Left lung (tissue), 10 donors: Measurements from ENCODE around the gene MT1E. TPM values are rescaled to one million over a fixed set of nuclear protein-coding genes. Genes with fewer than 3 reads are reported as not detected.
A peak's percentile ranks its signal among the peaks of the same experiment; 100 is the strongest.
"Not testable (repeated sequence)": the region's sequence is repeated elsewhere in the genome, so short reads cannot be mapped to it uniquely, and the experiment has no call there.

Experiments used
- ATAC-seq: fragments of 200-7000 bp; cut with Tn5 transposase; one replicate; pipeline ENCODE4 v1.9.1; 2020; ENCODE audit warnings: moderate library complexity
- DNase-seq, 4 donors: peaks; one replicate each; pipeline ENCODE4 v3.0.0-alpha.2; 2013 to 2020
- H3K27ac ChIP-seq, 2 donors: fragments of 200-600 bp; sonication (generic) in 1 of 2; one replicate each; pipeline versions ENCODE4 v1.5.0 to v1.8.0; 2020 to 2021
- H3K27me3 ChIP-seq, 2 donors: fragments of 200-600 bp; sonication (generic) in 1 of 2; one replicate each; pipeline versions ENCODE4 v1.5.0 to v1.8.0; 2020 to 2021
- H3K36me3 ChIP-seq, 2 donors: fragments of 200-600 bp; sonication (generic) in 1 of 2; one replicate each; pipeline versions ENCODE4 v1.5.0 to v1.8.0; 2020 to 2021
- H3K4me1 ChIP-seq, 2 donors: fragments of 200-600 bp; one replicate each; pipeline ENCODE4 v1.8.0; 2021
- H3K4me3 ChIP-seq, 2 donors: fragments of 200-600 bp; sonication (generic) in 1 of 2; one replicate each; pipeline versions ENCODE4 v1.5.0 to v1.8.0; 2020 to 2021; ENCODE audit warnings: mild to moderate bottlenecking in 1 of 2
- H3K9me3 ChIP-seq, 2 donors: fragments of 200-600 bp; sonication (generic) in 1 of 2; one replicate each; pipeline versions ENCODE4 v1.5.0 to v1.8.0; 2020 to 2021
- CTCF ChIP-seq, 2 donors: fragments of 200-600 bp; sonication (generic) in 1 of 2; IDR thresholded peaks; one replicate each; pipeline versions ENCODE4 v1.5.0 to v1.8.0; 2021; ENCODE audit warnings: antibody characterized with exemption in 2 of 2
- intact Hi-C, 2 donors: fragments of 100-400 bp; cut with DNase I; formaldehyde crosslinking; loops; one replicate each; pipeline versions ENCODE4 v1.11.2 to v1.14.2; 2022
- polyA plus RNA-seq, 6 donors: library from polyadenylated mRNA; unstranded; fragments of 120-200 nt; gene quantifications; one replicate each; pipeline ENCODE4 v1.2.1, GENCODE V29; 2013; ENCODE audit not compliant: insufficient read length in 6 of 6
- total RNA-seq, 2 donors: library from RNA; stranded (reverse); fragmentation: NEBNext Ultra II Directional; extraction: Animal tissue kit (Norgen Biotek cat#: 25700); gene quantifications; one replicate each; pipeline ENCODE4 v1.2.1, GENCODE V29; 2021
- donor health status: DM: no; HTN: yes; CAD: no.
- donor health status: DM: no; HTN: no; CAD: no.

MT1E gene
- total and polyA plus RNA-seq, 8 donors, result 9.0 to 262 (median 12.7) TPM

- Histone ChIP-seq H3K4me3 (no peak overlapping the region), H3K4me1 (peaks cover 0 to 11% of the 10 kb centered on the region in 2 donors), H3K9me3 (no peaks in the 10 kb centered on the region), H3K27me3 (peaks cover 28 to 88% of the 10 kb centered on the region in 2 donors), H3K36me3 (no peaks in the 10 kb centered on the region), H3K27ac (no peak overlapping the region)
- no peak for TF ChIP-seq CTCF (IDR thresholded peaks at IDR 0.05)
- intact Hi-C loops, result no loop called here
- DNase-seq (no peak), ATAC-seq (no peak)
These were observed 47.4 kb downstream of the MT1E start for GRCh38 chr16:56672761-56673536.

DNA sequence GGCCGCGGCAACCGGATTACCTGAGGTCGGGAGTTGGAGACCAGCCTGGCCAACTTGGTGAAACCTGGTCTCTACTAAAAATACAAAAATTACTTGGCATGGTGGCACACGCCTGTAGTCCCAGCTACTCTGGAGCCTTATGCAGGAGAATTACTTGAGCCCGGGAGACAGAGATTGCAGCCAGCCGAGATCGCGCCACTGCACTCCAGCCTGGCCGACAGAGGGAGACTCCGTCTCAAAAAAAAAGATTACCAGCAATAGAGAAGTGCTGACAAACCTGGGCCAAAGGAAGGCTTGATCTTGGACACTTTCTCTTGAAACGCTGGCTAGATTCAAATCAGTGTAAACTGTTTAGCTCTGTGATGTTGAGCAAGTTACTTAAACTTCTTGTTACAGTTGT lies 48.3 kb downstream of the MT1E start:
- no peaks in the 10 kb centered on the region for H3K9me3 ChIP-seq
- H3K36me3 ChIP-seq, result no peaks in the 10 kb centered on the region
- peaks cover 18 to 78% of the 10 kb centered on the region in 2 donors for H3K27me3 ChIP-seq
- peak; percentile 40 to 47 for TF ChIP-seq CTCF (IDR thresholded peaks at IDR 0.05)
- ATAC-seq (peak; percentile 70), DNase-seq (peak in 1 of 4 donors; percentile 36)
- intact Hi-C loops, result no loop called here
- no peak overlapping the region for H3K4me3 ChIP-seq
- no peak overlapping the region for H3K27ac ChIP-seq
- peaks cover 0 to 7% of the 10 kb centered on the region in 2 donors for H3K4me1 ChIP-seq

DNA sequence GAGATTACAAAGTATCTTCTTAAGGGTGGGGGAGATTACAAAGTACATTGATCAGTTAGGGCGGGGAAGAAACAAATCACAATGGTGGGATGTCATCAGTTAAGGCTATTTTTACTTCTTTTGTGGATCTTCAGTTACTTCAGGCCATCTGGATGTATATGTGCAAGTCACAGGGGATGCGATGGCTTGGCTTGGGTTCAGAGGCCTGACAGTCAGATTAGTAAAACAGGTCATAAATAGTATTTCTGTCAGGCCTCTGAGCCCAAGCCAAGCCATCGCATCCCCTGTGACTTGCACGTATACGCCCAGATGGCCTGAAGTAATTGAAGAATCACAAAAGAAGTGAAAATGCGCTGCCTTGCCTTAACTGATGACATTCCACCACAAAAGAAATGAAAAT lies 49.0 kb downstream of the MT1E start:
- H3K27ac ChIP-seq, ATAC-seq, H3K9me3 ChIP-seq, H3K4me3 ChIP-seq, H3K4me1 ChIP-seq, H3K36me3 ChIP-seq, DNase-seq, intact Hi-C loops: not testable (repeated sequence)
- peaks cover 11 to 72% of the 10 kb centered on the region in 2 donors for H3K27me3 ChIP-seq

DNA sequence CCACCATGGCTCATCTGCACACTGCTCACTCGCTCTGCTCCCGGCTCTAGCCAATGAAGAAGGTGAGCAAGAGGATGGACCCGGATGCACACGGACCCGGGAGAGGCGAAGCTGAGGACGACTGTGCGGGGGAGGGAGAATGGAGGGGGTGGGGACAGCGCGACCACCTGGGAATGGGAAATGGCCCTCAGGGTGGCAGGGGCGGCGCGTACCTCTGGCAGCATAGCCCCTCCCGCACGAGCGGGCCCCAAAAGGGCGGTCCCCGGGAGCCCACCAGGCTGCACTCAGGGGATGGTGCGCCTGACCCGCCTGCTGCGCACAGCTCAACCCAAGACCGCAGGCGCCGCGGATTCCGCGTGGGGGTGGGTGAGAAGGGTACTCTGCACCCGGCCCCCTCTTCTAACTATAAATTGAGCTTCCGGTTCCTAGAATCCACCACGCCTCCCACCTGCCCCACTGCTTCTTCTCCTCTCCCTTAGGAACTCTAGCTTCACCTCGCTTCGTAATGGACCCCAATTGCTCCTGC lies 50.2 kb downstream of the MT1E start:
- no peak for TF ChIP-seq CTCF (IDR thresholded peaks at IDR 0.05)
- H3K27me3 ChIP-seq, result peaks cover 5 to 60% of the 10 kb centered on the region in 2 donors
- H3K9me3 ChIP-seq, result no peaks in the 10 kb centered on the region
- peak overlapping the region; percentile 6 to 21 for H3K4me3 ChIP-seq
- ATAC-seq, result peak; percentile 46
- intact Hi-C loops, result no loop called here
- H3K4me1 ChIP-seq, result no peaks in the 10 kb centered on the region
- H3K27ac ChIP-seq, result no peak overlapping the region
- no peaks in the 10 kb centered on the region for H3K36me3 ChIP-seq
- DNase-seq, result no peak

Other genes with a start within 250 kb of the MT1E start
- 10 to 100 TPM; 69.3 to 73.1 TPM for gene AMFR, start 200.2 kb upstream of the MT1E start, total RNA-seq
- 10 to 100 TPM; 64.2 to 88.5 (median 68.9) TPM for gene AMFR, start 200.2 kb upstream of the MT1E start, polyA plus RNA-seq
- gene NUDT21, start 174.4 kb upstream of the MT1E start, total RNA-seq, result 10 to 100 TPM; 80.8 to 89.4 TPM
- 100 to 1,000 TPM; 111 to 136 (median 126) TPM for gene NUDT21, start 174.4 kb upstream of the MT1E start, polyA plus RNA-seq
- 10 to 100 TPM; 31.7 to 35.1 TPM for gene OGFOD1, start 174.2 kb upstream of the MT1E start, total RNA-seq
- gene OGFOD1, start 174.2 kb upstream of the MT1E start, polyA plus RNA-seq, result 10 to 100 TPM; 31.1 to 42.2 (median 35.9) TPM
- gene BBS2, start 105.8 kb upstream of the MT1E start, total RNA-seq, result 10 to 100 TPM; 23.9 to 38.6 TPM
- gene BBS2, start 105.8 kb upstream of the MT1E start, polyA plus RNA-seq, result 100 to 1,000 TPM in 1 of 6 donors, 10 to 100 TPM in 5; 74.5 to 109 (median 85.3) TPM
- not detected for gene MT4, start 60.7 kb upstream of the MT1E start, total RNA-seq
- not detected for gene MT4, start 60.7 kb upstream of the MT1E start, polyA plus RNA-seq
- not detected for gene MT3, start 36.3 kb upstream of the MT1E start, total RNA-seq
- gene MT3, start 36.3 kb upstream of the MT1E start, polyA plus RNA-seq, result not detected
- gene MT2A, start 17.2 kb upstream of the MT1E start, total RNA-seq, result 100 to 1,000 TPM; 239 to 425 TPM
- 10 to 100 TPM; 27.1 to 50.1 (median 44.4) TPM for gene MT2A, start 17.2 kb upstream of the MT1E start, polyA plus RNA-seq
- 10 to 100 TPM in 1 of 2 donors, 1 to 10 TPM in 1; 8.4 to 32.5 TPM for gene MT1M, start 6.9 kb downstream of the MT1E start, total RNA-seq
- under 1 TPM; 0.29 to 0.82 (median 0.45) TPM for gene MT1M, start 6.9 kb downstream of the MT1E start, polyA plus RNA-seq
- 10 to 100 TPM in 1 of 2 donors, 1 to 10 TPM in 1; 3.1 to 24.1 TPM for gene MT1A, start 12.9 kb downstream of the MT1E start, total RNA-seq
- under 1 TPM in 2 of 6 donors, not detected in 4; 0.78 to 0.91 TPM for gene MT1A, start 12.9 kb downstream of the MT1E start, polyA plus RNA-seq
- gene MT1B, start 26.1 kb downstream of the MT1E start, total RNA-seq, result not detected
- under 1 TPM in 2 of 6 donors, not detected in 4; 0.45 to 0.66 TPM for gene MT1B, start 26.1 kb downstream of the MT1E start, polyA plus RNA-seq
- gene MT1F, start 32.2 kb downstream of the MT1E start, total RNA-seq, result 10 to 100 TPM in 1 of 2 donors, 1 to 10 TPM in 1; 8.8 to 14.8 TPM
- 1 to 10 TPM; 4.2 to 9.6 (median 6.7) TPM for gene MT1F, start 32.2 kb downstream of the MT1E start, polyA plus RNA-seq
- gene MT1G, start 42.3 kb downstream of the MT1E start, total RNA-seq, result 10 to 100 TPM in 1 of 2 donors, 1 to 10 TPM in 1; 2.7 to 22.1 TPM
- 1 to 10 TPM; 1.0 to 6.6 (median 1.8) TPM for gene MT1G, start 42.3 kb downstream of the MT1E start, polyA plus RNA-seq
- gene MT1H, start 44.0 kb downstream of the MT1E start, total RNA-seq, result 1 to 10 TPM in 1 of 2 donors, not detected in 1; 2.3 TPM
- gene MT1H, start 44.0 kb downstream of the MT1E start, polyA plus RNA-seq, result 1 to 10 TPM in 3 of 6 donors, not detected in 3; 1.1 to 2.2 (median 2.1) TPM
- gene MT1X, start 56.7 kb downstream of the MT1E start, total RNA-seq, result 100 to 1,000 TPM in 1 of 2 donors, 10 to 100 TPM in 1; 78.4 to 126 TPM
- gene MT1X, start 56.7 kb downstream of the MT1E start, polyA plus RNA-seq, result 10 to 100 TPM; 14.5 to 18.2 (median 16.5) TPM
- gene NUP93, start 104.3 kb downstream of the MT1E start, total RNA-seq, result 10 to 100 TPM; 47.1 to 67.4 TPM
- gene NUP93, start 104.3 kb downstream of the MT1E start, polyA plus RNA-seq, result 10 to 100 TPM; 58.5 to 75.9 (median 66.3) TPM
- not detected for gene SLC12A3, start 239.4 kb downstream of the MT1E start, total RNA-seq
- gene SLC12A3, start 239.4 kb downstream of the MT1E start, polyA plus RNA-seq, result under 1 TPM; 0.13 to 0.49 (median 0.20) TPM